Kidney capillary endothelial cell (primary cell): ENCODE data around the gene MTFR1L.
A peak's percentile ranks its signal among the peaks of the same experiment; 100 is the strongest.

Experiments used
- DNase-seq: peaks from one replicate; pipeline ENCODE4 v3.0.0-alpha.2; 2018; ENCODE audit warnings: low spot score

MTFR1L gene

GRCh38 chr1:25807480-25808390, 12.0 kb upstream of the MTFR1L start:
- no peak for DNase-seq

DNA sequence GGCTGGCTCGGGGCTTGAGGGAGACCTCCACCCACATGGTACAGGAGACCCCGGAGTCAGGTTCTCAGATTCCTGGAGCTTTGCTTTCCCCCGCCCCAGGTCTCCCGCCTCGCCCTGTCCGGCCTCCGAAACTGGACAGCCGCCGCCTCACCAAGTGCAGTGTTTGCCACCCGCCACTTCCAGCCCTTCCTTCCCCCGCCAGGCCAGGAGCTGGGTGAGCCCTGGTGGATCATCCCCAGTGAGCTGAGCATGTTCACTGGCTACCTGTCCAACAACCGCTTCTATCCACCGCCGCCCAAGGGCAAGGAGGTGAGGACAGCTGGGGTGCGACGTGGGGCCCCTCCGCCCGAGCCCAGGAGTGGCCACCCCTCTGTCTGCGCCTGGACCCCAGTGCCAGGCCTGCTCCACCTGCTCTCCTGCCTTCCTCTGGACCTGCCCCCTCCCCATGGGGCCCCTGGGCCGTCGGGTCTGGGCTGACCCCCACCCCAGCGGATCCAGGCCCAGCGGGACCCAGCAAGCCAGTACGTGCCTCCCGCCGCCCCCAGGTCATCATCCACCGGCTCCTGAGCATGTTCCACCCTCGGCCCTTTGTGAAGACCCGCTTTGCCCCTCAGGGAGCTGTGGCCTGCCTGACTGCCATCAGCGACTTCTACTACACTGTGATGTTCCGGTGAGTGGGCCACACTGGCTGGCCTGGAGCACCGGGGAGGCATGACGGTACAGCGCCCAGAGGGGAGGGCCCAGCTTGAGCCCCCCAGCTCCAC, 11.1 kb upstream of the MTFR1L start:
- DNase-seq = no peak

- no peak for DNase-seq
Measured at GRCh38 chr1:25809283-25809926, 10.3 kb upstream of the MTFR1L start.

DNA sequence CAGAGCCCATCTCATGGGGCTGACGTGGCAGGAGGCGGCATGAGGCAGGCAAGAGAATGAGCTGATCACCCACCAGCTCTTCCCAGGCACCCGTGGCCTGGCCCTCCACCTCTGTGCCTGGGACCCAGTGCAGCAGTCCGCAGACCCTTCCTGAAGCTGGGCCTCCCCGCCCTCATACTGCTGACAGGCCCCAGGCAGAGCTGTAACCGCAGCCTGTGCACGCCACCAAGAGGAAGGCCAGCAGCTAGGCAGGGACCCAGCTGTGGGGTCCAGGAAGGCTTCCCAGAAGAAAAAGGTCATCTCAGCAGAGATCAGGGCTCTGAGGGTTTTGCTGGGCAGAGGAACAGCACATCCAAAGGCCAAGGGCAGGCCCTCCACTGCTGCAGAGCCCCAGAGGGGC, 9.8 kb upstream of the MTFR1L start:
- DNase-seq = no peak

- DNase-seq = peak; percentile 56
Measured at GRCh38 chr1:25810341-25811299, 9.1 kb upstream of the MTFR1L start.

- no peak for DNase-seq
Measured at GRCh38 chr1:25811384-25812082, 8.2 kb upstream of the MTFR1L start.

DNA sequence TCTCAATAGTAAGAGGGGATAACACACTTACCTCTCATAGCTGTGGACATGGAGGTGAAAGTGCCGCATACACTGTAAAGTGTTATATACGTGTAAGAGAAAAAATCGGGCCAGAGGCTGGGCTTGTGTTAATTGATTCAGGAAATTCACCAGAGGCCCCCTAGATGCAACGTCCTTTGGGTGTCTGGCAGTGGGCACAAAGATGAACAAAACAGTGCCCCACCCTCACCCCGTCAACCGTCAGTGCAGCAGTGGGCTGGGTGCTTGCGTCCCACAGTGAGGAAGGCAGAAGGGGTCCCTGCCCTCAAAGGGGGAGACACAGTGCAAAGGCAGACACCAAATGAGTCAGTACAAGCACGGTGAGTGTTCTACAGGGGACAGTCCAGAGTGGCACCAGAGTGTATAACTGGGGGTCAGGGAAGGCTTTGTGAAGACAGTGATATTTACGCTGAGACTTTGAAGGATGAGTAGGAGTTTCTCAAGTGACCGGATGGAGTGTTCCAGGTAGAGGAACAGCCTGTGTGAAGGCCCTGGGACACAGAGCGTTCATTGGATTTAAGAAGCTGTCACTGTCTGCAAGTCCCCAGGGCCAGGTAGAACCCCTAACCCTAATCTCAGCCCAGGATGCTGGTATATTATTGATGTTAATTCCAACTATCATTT, 6.6 kb upstream of the MTFR1L start:
- no peak for DNase-seq

DNA sequence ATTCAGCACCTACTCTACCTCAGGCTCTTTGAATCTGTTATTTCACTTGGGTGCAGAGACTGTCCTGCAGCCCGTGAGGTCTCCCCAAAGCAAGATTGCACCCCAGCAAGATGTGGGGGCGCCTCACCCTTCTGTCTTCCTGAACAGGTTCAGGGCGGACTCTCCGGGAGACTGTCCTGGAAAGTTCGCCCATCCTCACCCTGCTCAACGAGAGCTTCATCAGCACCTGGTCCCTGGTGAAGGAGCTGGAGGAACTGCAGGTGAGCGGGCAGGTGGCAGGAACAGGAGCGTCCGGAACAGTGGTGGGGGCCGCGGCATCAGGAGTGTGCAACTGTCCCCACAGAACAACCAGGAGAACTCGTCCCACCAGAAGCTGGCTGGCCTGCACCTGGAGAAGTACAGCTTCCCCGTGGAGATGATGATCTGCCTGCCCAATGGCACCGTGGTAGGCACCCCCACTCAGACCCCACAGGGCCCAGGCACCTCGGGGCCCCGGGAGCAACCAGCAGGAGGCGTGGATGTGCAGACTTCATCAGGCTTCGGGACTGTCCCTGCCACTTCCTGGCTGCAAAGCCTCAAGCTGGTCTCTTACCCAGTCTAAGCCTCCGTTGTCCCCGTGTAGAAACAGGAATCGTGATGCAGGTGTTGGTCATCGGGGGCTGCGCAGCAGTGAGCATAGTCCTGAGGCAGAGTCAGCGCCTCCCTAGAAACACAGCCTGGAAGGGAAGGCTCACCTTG, 5.9 kb upstream of the MTFR1L start:
- DNase-seq = no peak

DNA sequence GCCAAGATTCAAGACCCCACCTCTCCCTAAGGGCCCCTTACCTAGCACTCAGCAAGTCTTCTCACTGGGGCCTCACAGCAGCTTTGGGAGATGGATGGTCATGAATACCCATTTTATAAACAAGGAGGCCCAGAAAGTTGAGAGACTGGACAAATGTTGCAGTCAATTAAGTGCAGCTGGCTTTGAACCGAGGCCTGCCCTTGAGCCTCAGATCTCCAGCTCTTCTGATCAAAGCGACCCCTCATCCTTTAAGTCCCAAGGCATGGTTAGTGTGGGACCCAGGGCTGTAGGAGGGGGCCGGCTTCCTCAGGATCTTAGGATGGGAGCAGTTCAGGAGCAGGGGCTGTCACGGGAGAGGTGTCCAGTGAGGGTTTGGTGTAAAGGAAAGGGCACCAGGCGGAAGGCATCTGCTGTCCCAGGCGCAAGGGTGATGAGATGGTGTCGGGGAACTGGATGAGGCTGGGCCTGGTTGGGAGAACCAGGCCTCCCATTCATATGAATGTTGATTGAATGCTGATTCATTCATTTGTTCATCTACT, 5.1 kb upstream of the MTFR1L start:
- DNase-seq = no peak

DNA sequence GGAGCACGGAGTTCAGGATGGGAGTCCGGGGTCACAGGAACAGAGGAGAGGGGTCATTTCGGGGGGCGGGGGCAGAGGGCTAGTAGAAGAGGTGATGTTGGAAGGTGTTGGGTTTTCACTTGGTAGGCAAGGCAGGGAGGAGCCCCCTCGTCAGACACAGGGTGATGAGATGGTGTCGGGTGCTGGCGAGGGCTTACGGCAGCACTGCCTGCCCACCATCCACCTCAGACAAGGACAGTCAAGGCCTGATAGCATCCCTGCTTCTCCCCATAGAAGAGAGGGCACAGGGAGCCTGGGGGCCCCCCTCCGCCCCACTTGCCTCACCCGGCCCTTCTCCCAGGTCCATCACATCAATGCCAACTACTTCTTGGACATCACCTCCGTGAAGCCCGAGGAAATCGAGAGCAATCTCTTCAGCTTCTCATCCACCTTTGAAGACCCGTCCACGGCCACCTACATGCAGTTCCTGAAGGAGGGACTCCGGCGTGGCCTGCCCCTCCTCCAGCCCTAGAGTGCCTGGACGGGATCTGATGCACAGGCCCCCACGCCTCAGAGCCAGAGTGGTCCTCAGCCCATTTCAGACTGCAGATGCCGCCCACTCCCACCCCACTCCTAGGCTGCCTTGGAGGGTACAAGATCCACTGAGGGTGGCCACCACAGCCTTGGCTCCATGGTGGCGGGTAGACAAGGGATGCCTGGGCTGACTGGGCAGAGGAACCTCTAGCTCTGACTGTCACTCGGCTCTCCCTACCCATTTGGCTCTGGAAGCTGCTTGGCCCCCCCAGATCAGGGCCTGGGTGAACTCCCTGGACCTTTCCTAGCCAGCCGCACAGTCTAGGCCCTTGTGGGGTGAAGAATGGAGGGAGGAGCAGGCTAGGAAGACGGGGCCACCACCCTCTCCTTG, 4.3 kb upstream of the MTFR1L start:
- no peak for DNase-seq

- DNase-seq = no peak
Measured at GRCh38 chr1:25816112-25816718, 3.5 kb upstream of the MTFR1L start.

- no peak for DNase-seq
Measured at GRCh38 chr1:25817840-25818501, 1.8 kb upstream of the MTFR1L start.

GRCh38 chr1:25818569-25818968, 1.2 kb upstream of the MTFR1L start:
- no peak for DNase-seq

GRCh38 chr1:25820247-25821111, 725 bp downstream of the MTFR1L start:
- DNase-seq = peak; percentile 26

- no peak for DNase-seq
Measured at GRCh38 chr1:25821112-25821476, 1.3 kb downstream of the MTFR1L start.

GRCh38 chr1:25821630-25822091, 1.9 kb downstream of the MTFR1L start:
- DNase-seq = no peak
